HG03039 (cell line): ENCODE measurements around the gene ZNF835.
"Not testable (repeated sequence)": the region's sequence is repeated elsewhere in the genome, so short reads cannot be mapped to it uniquely, and the experiment has no call there.

Experiments
- ATAC-seq: cut with Tn5 transposase; IDR thresholded peaks from one replicate; pipeline ENCODE4 v1.9.1; 2021; ENCODE audit warnings: mild to moderate bottlenecking, moderate library complexity; ENCODE audit not compliant: unreplicated experiment

ZNF835 gene

GRCh38 chr19:56671613-56671994 is at the start of gene ZNF835:
Gene ZNF835, minus strand, starts transcription at chr19:56671757. Its CDS starts 6,559 bp downstream, at chr19:56665198.
- no peak for ATAC-seq

GRCh38 chr19:56720281-56720680 is 48.7 kb upstream of the ZNF835 start:
- no peak for ATAC-seq

- no peak for ATAC-seq
Observed at GRCh38 chr19:56718231-56718630, 46.7 kb upstream of the ZNF835 start.

DNA sequence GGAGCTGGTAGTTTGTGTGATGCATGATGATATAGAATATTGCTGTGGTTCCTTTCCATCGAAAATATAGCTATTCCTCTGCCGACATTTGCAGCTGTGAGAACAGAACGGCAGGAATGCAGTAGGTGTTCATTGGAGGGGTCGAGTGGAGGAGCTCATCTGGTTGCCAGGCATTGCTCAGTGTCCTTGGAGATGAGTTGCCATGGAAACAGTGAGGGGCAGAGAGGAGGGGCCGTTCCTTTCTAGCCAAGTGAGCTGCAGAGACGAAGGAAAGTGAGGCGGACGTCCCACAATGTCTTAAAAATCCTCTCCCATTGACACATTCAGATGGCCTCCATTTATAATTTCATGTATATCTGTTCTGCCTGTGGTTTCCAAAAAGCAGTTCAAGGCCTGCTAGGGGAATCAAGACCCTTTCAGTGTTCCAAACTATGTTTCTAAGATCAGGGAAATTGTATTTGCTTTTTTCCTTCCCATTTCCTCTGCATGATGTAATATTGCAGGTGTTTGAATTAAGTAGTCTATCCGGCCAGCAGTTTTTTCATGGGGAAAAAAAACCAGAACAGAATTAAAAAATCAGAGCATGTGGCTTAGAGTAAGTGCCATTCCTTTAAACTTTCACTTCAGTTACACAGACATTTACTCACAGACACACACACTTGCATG is 41.2 kb upstream of the ZNF835 start:
- no peak for ATAC-seq

DNA sequence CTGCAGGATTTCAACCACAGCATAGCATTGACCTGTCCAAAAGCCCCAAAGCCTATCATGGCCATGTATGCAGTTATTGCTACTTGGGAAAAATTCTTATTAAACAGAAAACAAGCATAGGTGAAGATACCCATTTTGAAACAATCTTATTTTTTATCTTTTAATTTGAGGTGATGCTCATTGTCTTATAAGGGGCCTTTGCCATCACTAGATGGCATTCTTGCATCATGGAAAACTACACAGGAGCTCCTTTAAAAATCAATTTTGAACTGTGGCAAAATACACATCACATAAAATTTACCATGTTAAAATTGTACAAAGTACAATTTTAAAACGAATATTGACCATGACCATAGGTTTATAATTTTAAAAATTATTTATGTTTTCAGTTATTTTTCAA is 38.9 kb upstream of the ZNF835 start:
- no peak for ATAC-seq

DNA sequence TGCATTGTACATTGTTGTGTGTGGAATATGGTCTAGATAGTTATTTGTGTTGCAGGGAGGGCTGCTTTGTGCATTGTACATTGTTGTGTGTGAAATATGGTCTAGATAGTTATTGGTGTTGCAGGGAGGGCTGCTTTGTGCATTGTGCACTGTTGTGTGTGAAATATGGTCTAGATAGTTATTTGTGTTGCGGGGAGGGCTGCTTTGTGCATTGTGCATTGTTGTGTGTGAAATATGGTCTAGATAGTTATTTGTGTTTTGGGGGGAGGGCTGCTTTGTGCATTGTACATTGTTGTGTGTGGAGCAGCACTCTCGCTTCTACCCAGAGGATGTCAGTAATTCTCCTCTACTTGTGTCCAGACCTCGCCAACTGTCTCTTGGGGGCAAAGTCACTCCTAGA is 36.3 kb upstream of the ZNF835 start:
- ATAC-seq = no peak

GRCh38 chr19:56705939-56706338 is 34.4 kb upstream of the ZNF835 start:
- ATAC-seq = no peak

GRCh38 chr19:56701895-56702294 is 30.3 kb upstream of the ZNF835 start:
- no peak for ATAC-seq

- no peak for ATAC-seq
Observed at GRCh38 chr19:56699552-56699951, 28.0 kb upstream of the ZNF835 start.

DNA sequence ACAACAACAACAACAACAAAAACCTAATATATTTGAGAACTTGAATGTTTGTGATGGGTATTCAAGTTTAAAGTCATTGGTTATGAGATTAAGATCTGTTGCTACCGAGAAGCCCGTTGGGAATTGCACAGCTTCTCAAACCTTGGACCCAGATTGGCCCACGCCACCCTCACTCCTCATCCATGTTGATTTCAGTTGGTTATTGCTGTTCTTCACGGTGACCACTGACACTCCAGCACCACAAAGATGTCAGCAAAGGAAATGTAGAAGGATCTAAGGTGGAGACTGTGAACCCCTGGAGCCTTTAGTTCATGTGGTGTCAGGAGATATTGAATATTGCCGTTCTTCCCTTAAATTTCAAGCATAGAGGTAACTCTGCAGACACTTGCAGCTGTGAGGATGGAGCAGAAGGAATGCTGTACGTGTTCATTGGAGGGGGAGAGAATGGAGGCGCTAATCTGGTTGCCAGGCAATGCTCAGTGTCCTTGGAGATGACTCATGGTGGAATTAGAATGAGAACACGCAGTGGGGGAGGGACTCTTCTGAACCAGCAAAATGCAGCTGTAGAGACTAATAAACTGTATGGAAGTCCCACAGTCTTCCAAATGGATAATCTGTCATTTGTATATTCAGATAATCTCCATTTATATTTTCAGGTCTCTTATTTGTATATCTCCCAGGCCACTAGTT is 20.8 kb upstream of the ZNF835 start:
- no peak for ATAC-seq

GRCh38 chr19:56690670-56691069 is 19.1 kb upstream of the ZNF835 start:
- no peak for ATAC-seq

GRCh38 chr19:56689198-56689597 is 17.6 kb upstream of the ZNF835 start:
- no peak for ATAC-seq

DNA sequence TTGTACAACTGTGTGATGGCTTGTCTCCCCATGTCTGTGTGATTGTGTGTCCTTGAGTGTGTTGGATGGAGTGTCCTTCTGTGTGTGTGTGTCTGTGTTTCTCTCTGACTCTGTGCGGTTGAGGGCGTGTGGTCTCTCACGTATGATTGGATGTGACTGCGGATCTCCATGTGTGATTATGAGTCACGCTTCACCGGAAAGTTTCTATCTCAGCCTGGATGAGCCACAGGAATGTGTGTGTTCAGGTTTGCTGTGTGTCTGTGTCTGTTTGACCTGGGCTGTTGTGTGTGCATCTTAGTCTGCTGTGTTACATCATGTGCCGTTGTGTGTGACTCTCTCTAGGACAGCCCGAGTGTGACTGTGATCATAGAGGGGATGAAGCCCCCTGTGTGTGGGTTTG is 15.5 kb upstream of the ZNF835 start:
- ATAC-seq = no peak

DNA sequence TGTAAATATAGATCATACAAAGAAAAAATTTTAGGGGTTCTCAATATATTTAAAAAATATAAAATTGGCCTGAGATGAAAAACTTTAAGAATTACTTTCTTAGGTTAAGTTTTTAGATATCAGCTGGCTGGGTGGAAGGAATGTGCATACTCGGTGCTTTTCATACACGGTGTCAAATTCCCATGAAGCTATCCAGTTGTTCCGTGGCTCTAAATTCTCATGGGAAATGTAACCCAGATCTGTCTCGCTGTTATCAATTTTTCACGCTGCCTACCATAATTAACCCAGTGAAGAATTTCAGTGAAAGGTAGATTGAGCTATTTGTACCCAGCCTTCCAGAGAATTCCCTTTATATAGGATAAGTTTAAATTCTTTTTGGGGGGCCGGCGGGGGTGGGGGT is 11.6 kb upstream of the ZNF835 start:
- no peak for ATAC-seq

DNA sequence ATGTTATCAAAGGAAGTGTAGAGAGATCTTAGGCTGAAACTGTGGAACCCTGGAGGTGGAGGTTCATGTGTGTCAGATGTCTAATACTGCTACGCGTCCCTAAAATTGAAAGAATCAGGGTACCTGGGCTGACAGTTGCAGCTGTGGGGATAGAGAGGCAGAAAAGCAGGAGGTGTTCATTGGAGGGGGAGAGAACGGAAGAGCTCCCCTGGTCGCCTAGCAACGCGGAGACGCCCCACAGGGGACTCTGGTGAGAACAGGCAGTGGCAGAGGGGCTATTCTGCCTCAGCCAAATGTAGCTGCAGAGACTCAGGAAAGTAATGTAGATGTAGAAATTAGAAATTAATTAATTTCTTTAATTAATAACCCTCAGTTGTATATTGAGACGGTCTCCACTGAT is 10.1 kb upstream of the ZNF835 start:
- no peak for ATAC-seq

DNA sequence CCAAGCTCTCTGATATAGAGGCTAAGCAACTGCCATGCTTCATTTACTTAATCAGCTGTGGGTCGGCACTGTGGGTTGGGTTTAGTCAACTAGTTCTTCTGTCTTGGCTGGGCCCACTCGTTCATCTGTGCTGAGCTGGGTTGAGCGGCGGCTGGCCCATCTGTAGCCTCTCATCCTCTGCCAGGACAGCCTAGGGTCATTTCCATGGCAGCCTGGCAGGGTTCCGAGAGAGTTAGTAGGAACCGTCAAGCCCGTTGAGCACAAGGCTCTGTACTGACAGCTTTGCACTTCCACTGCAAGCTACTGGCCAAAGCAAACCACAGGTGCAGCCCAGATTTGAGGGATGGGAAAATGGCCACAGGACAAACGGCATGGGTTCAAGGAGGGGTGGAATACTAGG is 6.6 kb upstream of the ZNF835 start:
- no peak for ATAC-seq

DNA sequence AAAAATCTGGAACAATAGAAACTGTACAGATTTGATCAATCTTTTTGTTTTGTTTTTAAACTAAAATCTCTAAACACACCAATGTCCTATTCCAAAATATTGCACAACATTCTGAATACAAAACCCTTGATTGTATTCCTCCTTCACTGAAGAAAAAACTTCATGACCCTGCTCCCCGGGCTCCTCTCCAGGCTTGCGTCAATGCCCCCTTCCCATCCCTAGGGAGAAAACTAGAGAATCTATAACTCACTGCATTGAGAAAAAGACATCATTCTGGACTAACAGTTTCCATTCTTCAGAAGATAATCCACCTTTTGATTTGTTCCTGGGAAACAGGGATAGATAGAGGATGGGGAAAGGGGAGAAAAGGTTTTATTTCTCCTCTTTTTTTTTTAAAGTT is 1.1 kb upstream of the ZNF835 start:
- not testable (repeated sequence) for ATAC-seq

DNA sequence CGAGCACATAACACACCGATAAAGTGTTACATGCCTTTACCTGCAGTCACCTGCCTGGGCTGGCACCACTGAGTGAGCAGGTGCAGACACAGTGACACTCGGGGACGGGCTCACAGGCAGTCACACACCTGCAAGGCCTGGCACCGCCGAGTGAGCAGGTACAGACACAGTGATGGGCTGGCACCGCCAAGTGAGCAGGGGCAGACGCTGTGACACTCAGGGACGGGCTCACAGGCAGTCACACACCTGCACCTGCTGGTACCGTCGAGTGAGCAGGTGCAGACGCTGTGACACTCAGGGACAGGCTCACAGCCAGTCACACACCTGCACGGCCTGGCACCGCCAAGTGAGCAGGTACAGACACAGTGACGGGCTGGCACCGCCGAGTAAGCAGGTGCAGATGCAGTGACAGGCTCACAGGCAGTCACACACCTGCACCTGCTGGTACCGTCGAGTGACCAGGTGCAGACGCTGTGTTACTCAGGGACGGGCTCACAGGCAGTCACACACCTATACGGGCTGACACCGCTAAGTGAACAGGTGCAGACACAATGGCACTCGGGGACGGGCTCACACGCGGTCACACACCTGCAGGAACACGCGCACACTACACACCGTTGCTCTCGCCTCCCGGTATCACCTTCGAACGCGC is 470 bp downstream of the ZNF835 start:
- ATAC-seq = no peak

GRCh38 chr19:56670401-56670960 is 1.1 kb downstream of the ZNF835 start:
- ATAC-seq = no peak

DNA sequence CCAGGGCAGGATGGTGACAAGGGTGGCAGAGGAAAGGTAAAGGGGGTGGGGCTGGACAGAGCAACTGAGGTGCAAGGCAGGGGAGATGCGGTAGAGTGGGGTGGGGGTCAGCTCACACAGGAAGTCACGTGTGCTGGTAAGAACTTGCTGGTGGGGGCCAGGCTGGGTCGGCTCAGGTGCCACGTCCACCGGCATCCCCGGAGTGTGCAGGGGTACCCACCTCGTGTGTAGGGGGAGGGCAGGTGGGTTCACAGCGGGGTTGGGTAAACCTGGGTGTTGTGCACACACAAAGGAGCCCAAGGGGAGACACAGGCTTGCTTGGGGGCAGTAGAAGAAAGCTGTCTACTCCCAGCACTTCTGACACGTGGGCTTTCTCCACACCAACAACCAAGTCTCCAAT is 2.9 kb downstream of the ZNF835 start:
- no peak for ATAC-seq

- ATAC-seq = no peak
Observed at GRCh38 chr19:56667311-56667870, 4.2 kb downstream of the ZNF835 start.

DNA sequence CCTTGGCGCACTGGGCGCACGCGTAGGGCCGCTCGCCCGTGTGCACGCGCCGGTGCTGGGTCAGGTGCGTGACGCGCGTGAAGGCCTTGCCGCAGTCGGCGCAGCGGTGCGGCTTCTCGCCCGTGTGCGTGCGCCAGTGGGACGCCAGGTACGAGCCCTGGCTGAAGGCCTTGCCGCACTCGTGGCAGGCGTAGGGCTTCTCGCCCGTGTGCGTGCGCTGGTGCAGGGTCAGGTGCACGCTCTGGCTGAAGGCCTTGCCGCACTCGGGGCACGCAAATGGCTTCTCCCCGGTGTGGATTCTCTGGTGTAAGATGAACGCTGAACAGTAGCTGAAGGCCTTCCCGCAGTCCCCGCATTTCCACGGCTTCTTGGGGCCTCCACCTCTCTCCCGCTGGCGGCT is 7.0 kb downstream of the ZNF835 start:
- ATAC-seq = no peak
